Ishikawa (cell line): Measurements from ENCODE around the gene PCGF2.

Experiments
- CEBPB ChIP-seq: IDR thresholded peaks from 2 replicates; pipeline ENCODE4 v1.6.1; 2012
- EP300 ChIP-seq: IDR thresholded peaks from 2 replicates; pipeline ENCODE4 v1.6.1; 2012; ENCODE audit warnings: borderline replicate concordance
- FOXM1 ChIP-seq: IDR thresholded peaks from 2 replicates; pipeline ENCODE4 v1.6.1; 2012; ENCODE audit warnings: low read depth, borderline replicate concordance
- NFIC ChIP-seq: IDR thresholded peaks from 2 replicates; pipeline ENCODE4 v1.6.1; 2012
- RAD21 ChIP-seq: IDR thresholded peaks from 2 replicates; pipeline ENCODE4 v1.6.1; 2012; ENCODE audit warnings: low read depth
- TAF1 ChIP-seq: IDR thresholded peaks from 2 replicates; pipeline ENCODE4 v1.6.1; 2012; ENCODE audit warnings: low read depth, mild to moderate bottlenecking
- TEAD4 ChIP-seq: IDR thresholded peaks from 2 replicates; pipeline ENCODE4 v1.6.1; 2012
- YY1 ChIP-seq: IDR thresholded peaks from 2 replicates; pipeline ENCODE4 v1.6.1; 2012; ENCODE audit warnings: low read depth
- TF ChIP-seq, protein P1 (sequence below): IDR thresholded peaks from 2 replicates; pipeline ENCODE4 v1.6.1; 2012
- TF ChIP-seq, protein P2 (sequence below): IDR thresholded peaks from 2 replicates; pipeline ENCODE4 v1.6.1; 2012
- TF ChIP-seq, protein P3 (sequence below): IDR thresholded peaks from 2 replicates; pipeline ENCODE4 v1.6.1; 2012; ENCODE audit warnings: low read depth, mild to moderate bottlenecking

DNA sequence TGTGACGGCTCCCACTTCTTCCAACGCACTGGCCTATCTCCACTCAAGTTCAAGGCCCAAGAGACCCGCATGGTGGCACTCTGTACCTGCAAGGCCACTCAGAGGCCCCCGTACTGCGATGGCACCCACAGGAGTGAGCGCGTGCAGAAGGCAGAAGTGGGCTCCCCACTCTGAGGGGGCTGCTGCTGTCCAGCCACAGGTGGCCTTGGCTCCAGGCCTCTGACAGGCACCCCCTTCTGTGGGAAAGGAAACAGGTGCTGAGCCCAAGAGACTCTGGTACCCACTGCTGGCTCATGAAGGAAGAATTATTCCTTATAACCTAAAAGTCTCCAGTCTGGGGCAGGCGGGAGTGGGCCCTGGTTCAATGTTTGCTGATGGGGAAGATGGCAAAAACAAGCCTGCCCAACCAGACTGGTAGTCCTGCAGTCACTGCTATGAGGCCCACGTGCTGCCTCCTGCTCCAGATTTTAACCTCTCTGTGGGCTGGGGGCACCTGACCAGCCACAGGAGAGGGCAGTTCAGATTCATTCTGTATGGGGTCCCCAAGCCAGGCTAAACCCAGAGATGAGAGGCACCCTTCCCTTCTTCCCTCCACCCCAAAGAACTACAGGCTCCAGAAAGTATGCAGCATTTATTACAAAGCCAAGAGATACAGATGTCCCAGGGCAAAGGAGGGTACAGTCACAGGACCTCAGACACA lies 14.7 kb downstream of the PCGF2 start:
- TF ChIP-seq, protein P1, sequence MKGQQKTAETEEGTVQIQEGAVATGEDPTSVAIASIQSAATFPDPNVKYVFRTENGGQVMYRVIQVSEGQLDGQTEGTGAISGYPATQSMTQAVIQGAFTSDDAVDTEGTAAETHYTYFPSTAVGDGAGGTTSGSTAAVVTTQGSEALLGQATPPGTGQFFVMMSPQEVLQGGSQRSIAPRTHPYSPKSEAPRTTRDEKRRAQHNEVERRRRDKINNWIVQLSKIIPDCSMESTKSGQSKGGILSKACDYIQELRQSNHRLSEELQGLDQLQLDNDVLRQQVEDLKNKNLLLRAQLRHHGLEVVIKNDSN: no peak
- TF ChIP-seq, protein P2, sequence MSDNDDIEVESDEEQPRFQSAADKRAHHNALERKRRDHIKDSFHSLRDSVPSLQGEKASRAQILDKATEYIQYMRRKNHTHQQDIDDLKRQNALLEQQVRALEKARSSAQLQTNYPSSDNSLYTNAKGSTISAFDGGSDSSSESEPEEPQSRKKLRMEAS: no peak
- TF ChIP-seq EP300: no peak
- TF ChIP-seq RAD21: no peak
- no peak for TF ChIP-seq YY1
- no peak for TF ChIP-seq FOXM1
- TF ChIP-seq, protein P3, sequence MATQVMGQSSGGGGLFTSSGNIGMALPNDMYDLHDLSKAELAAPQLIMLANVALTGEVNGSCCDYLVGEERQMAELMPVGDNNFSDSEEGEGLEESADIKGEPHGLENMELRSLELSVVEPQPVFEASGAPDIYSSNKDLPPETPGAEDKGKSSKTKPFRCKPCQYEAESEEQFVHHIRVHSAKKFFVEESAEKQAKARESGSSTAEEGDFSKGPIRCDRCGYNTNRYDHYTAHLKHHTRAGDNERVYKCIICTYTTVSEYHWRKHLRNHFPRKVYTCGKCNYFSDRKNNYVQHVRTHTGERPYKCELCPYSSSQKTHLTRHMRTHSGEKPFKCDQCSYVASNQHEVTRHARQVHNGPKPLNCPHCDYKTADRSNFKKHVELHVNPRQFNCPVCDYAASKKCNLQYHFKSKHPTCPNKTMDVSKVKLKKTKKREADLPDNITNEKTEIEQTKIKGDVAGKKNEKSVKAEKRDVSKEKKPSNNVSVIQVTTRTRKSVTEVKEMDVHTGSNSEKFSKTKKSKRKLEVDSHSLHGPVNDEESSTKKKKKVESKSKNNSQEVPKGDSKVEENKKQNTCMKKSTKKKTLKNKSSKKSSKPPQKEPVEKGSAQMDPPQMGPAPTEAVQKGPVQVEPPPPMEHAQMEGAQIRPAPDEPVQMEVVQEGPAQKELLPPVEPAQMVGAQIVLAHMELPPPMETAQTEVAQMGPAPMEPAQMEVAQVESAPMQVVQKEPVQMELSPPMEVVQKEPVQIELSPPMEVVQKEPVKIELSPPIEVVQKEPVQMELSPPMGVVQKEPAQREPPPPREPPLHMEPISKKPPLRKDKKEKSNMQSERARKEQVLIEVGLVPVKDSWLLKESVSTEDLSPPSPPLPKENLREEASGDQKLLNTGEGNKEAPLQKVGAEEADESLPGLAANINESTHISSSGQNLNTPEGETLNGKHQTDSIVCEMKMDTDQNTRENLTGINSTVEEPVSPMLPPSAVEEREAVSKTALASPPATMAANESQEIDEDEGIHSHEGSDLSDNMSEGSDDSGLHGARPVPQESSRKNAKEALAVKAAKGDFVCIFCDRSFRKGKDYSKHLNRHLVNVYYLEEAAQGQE: no peak
- no peak for TF ChIP-seq TAF1
- TF ChIP-seq CEBPB: no peak
- no peak for TF ChIP-seq NFIC
- no peak for TF ChIP-seq TEAD4
